Fibroblast of lung (primary cell): ENCODE measurements around the gene CHST11. TPM values are rescaled to one million over a fixed set of nuclear protein-coding genes. Genes with fewer than 3 reads are reported as not detected.

ENCODE experiments used
- DNase-seq, 2 donors: peaks; one replicate each; pipeline versions ENCODE4 v3.0.0 to v3.0.0-alpha.2; 2010; ENCODE audit warnings: low read depth in 2 of 2
- H2AFZ ChIP-seq: 2 replicates; pipeline ENCODE4 v1.5.1; 2012; ENCODE audit warnings: low read length, control low read depth, inconsistent platforms
- H3K27ac ChIP-seq: 2 replicates; pipeline ENCODE4 v1.5.1; 2011; ENCODE audit warnings: low read length, control low read depth; ENCODE audit not compliant: insufficient read depth
- H3K27me3 ChIP-seq: 2 replicates; pipeline ENCODE4 v1.5.1; 2011; ENCODE audit warnings: mild to moderate bottlenecking, low read length; ENCODE audit not compliant: control insufficient read depth, insufficient read depth
- H3K36me3 ChIP-seq: 2 replicates; pipeline ENCODE4 v1.5.1; 2011; ENCODE audit warnings: low read length; ENCODE audit not compliant: control insufficient read depth, insufficient read depth
- H3K4me1 ChIP-seq: 2 replicates; pipeline ENCODE4 v1.5.1; 2011; ENCODE audit warnings: low read length; ENCODE audit not compliant: control insufficient read depth, insufficient read depth; ENCODE audit errors: extremely low read depth
- H3K4me2 ChIP-seq: 2 replicates; pipeline ENCODE4 v1.5.1; 2011; ENCODE audit warnings: low read length, control low read depth; ENCODE audit not compliant: insufficient read depth; ENCODE audit errors: extremely low read depth
- H3K4me3 ChIP-seq, 4 experiments: fragments of 200-600 bp in 1 of 4; sonication (generic) in 1 of 4; replicated peaks in 1 of 4; 2 replicates each; pipeline ENCODE4 v1.5.1; 2011 to 2016; ENCODE audit warnings: low read length in 4 of 4, low read depth in 3 of 4, mild to moderate bottlenecking in 3 of 4, control low read depth in 2 of 4, inconsistent platforms in 1 of 4, mixed read lengths in 1 of 4; ENCODE audit not compliant: insufficient read depth in 1 of 4; ENCODE audit errors: control extremely low read depth in 1 of 4
- H3K79me2 ChIP-seq: 2 replicates; pipeline ENCODE4 v1.5.1; 2012; ENCODE audit warnings: mild to moderate bottlenecking, low read length, inconsistent platforms; ENCODE audit not compliant: control insufficient read depth, insufficient read depth
- H3K9ac ChIP-seq: 2 replicates; pipeline ENCODE4 v1.5.1; 2011; ENCODE audit warnings: mild to moderate bottlenecking, low read length, control low read depth; ENCODE audit not compliant: insufficient read depth
- H3K9me3 ChIP-seq: 2 replicates; pipeline ENCODE4 v1.5.1; 2012; ENCODE audit warnings: low read depth, low read length; ENCODE audit not compliant: control insufficient read depth, insufficient read depth
- H4K20me1 ChIP-seq: 2 replicates; pipeline ENCODE4 v1.5.1; 2011; ENCODE audit warnings: low read length; ENCODE audit not compliant: control insufficient read depth, insufficient read depth; ENCODE audit errors: extremely low read depth
- EZH2 ChIP-seq: IDR thresholded peaks from 2 replicates; pipeline ENCODE4 v1.5.1; 2012; ENCODE audit warnings: low read length, control low read depth, mild to moderate bottlenecking; ENCODE audit errors: missing control alignments
- polyA plus RNA-seq, 2 donors: library from polyadenylated mRNA; depleted of rRNA in 1 of 2; stranded (reverse) in 1 of 2; unstranded in 1 of 2; fragments of >200 nt; gene quantifications; 2 replicates each; pipeline ENCODE4 v1.2.1, GENCODE V29; 2011 to 2012; ENCODE audit warnings: missing spikeins in 1 of 2
- total RNA-seq: library from RNA; depleted of rRNA; stranded (reverse); fragments of >200 nt; gene quantifications from 2 replicates; pipeline ENCODE4 v1.2.1, GENCODE V29; 2014
- TF ChIP-seq, protein P1 (sequence below), 2 donors: IDR thresholded peaks in 1 of 2; conservative IDR thresholded peaks in 1 of 2; 1 replicate in 1 of 2; 2 replicates in 1 of 2; pipeline ENCODE4 v1.5.1; 2011 to 2012; ENCODE audit warnings: low read length in 2 of 2, control low read depth in 1 of 2, inconsistent platforms in 1 of 2, low read depth in 1 of 2, mild to moderate bottlenecking in 1 of 2

Gene CHST11
- total and polyA plus RNA-seq, 2 donors (not counting 1 experiment from before 2014, with no cell fraction given) = 3.5 to 9.1 TPM

- Histone ChIP-seq H3K36me3 (no peaks in the 10 kb centered on the region), H3K4me1 (peaks cover 14% of the 10 kb centered on the region), H4K20me1 (no peaks in the 10 kb centered on the region), H3K79me2 (no peaks in the 10 kb centered on the region), H3K9me3 (no peaks in the 10 kb centered on the region), H3K4me3 (no peak overlapping the region), H3K27ac (no peak overlapping the region), H3K4me2 (no peak overlapping the region), H3K27me3 (no peaks in the 10 kb centered on the region), H3K9ac (no peak overlapping the region), H2AFZ (no peak overlapping the region)
- TF ChIP-seq, protein P1, sequence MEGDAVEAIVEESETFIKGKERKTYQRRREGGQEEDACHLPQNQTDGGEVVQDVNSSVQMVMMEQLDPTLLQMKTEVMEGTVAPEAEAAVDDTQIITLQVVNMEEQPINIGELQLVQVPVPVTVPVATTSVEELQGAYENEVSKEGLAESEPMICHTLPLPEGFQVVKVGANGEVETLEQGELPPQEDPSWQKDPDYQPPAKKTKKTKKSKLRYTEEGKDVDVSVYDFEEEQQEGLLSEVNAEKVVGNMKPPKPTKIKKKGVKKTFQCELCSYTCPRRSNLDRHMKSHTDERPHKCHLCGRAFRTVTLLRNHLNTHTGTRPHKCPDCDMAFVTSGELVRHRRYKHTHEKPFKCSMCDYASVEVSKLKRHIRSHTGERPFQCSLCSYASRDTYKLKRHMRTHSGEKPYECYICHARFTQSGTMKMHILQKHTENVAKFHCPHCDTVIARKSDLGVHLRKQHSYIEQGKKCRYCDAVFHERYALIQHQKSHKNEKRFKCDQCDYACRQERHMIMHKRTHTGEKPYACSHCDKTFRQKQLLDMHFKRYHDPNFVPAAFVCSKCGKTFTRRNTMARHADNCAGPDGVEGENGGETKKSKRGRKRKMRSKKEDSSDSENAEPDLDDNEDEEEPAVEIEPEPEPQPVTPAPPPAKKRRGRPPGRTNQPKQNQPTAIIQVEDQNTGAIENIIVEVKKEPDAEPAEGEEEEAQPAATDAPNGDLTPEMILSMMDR (conservative IDR thresholded peaks at IDR 0.05 in 1 of 2, IDR thresholded peaks at IDR 0.05 in 1 of 2; ENCODE audit: low read depth in 1 of 2, low read length in 2 of 2) = no peak
- TF ChIP-seq EZH2 = no peak
- no peak for DNase-seq
Measured at GRCh38 chr12:104583301-104583700, 126.6 kb downstream of the CHST11 start.

DNA sequence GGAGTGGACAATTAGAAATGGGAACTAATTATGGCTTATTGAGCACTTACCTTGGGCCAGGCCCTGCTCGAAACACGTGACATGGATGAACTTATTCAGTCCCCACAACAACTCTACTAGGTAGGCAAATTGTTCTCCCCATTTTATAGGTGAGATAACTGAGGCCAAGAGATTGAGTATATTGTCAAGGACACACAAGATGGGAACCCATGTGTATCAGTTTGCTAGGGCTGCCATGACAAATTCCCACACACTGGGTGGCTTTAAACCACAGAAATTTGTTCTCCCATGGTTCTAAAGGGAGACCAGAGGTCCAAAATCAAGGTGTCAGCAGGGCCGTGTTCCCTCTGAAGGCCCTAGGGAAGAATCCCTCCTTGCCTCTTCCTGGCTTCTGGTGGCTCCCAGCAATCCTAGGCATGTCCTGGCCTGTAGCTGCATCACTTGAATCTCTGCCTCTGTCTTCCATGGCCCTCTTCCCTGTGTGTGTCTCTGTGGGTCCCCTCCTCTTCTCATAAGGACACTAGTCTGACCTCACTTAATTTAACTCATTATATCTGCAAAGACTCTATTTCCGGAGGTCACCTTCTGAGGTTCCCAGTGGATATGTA lies 128.8 kb downstream of the CHST11 start:
- H3K4me2 ChIP-seq = no peak overlapping the region
- H3K27ac ChIP-seq = no peak overlapping the region
- H3K9ac ChIP-seq = no peak overlapping the region
- peaks cover 12% of the 10 kb centered on the region for H3K4me1 ChIP-seq
- no peak overlapping the region for H2AFZ ChIP-seq
- no peak for DNase-seq
- no peaks in the 10 kb centered on the region for H3K79me2 ChIP-seq
- TF ChIP-seq, protein P1 (conservative IDR thresholded peaks at IDR 0.05 in 1 of 2, IDR thresholded peaks at IDR 0.05 in 1 of 2; ENCODE audit: low read depth in 1 of 2, low read length in 2 of 2) = no peak
- TF ChIP-seq EZH2 = no peak
- no peaks in the 10 kb centered on the region for H3K27me3 ChIP-seq
- no peaks in the 10 kb centered on the region for H4K20me1 ChIP-seq
- H3K4me3 ChIP-seq = no peak overlapping the region
- H3K36me3 ChIP-seq = no peaks in the 10 kb centered on the region
- H3K9me3 ChIP-seq = no peaks in the 10 kb centered on the region

- DNase-seq = no peak
- Histone ChIP-seq H3K4me1 (peaks cover 11% of the 10 kb centered on the region), H3K4me2 (no peak overlapping the region), H3K27ac (no peak overlapping the region), H3K4me3 (no peak overlapping the region), H3K27me3 (no peaks in the 10 kb centered on the region), H3K9me3 (no peaks in the 10 kb centered on the region), H3K79me2 (no peaks in the 10 kb centered on the region), H3K9ac (no peak overlapping the region), H2AFZ (no peak overlapping the region), H3K36me3 (no peaks in the 10 kb centered on the region), H4K20me1 (no peaks in the 10 kb centered on the region)
- no peak for TF ChIP-seq EZH2
- TF ChIP-seq, protein P1 (conservative IDR thresholded peaks at IDR 0.05 in 1 of 2, IDR thresholded peaks at IDR 0.05 in 1 of 2; ENCODE audit: low read depth in 1 of 2, low read length in 2 of 2) = no peak
Measured at GRCh38 chr12:104586351-104586919, 129.7 kb downstream of the CHST11 start.
